Right lobe of liver (tissue), 4 donors: ENCODE results near the gene ARMH3.

Experiments
- CTCF ChIP-seq, 4 donors: fragments of 200-600 bp in 3 of 4; fragments of 450-650 bp in 1 of 4; IDR thresholded peaks; one replicate each; pipeline versions ENCODE4 v1.5.1 to v1.8.0; 2016 to 2022; ENCODE audit warnings: antibody characterized with exemption in 4 of 4, mild to moderate bottlenecking in 2 of 4
- POLR2A ChIP-seq: fragments of 450-650 bp; IDR thresholded peaks from one replicate; pipeline ENCODE4 v1.6.1; 2017; ENCODE audit warnings: antibody characterized with exemption, mild to moderate bottlenecking
- donor health status: DM: no; HTN: no; CAD: no.
- donor health status: DM: no; HTN: no; CAD: no.
- donor health status: DM: no; HTN: yes; CAD: no.

- TF ChIP-seq CTCF (IDR thresholded peaks at IDR 0.05) = no peak
- no peak for TF ChIP-seq POLR2A
Measured at GRCh38 chr10:102067091-102067916, 11.3 kb upstream of the ARMH3 start.
